AG04450 (cell line): ENCODE measurements around the gene LPIN2. TPM values are rescaled to one million over a fixed set of nuclear protein-coding genes. Genes with fewer than 3 reads are reported as not detected.
"Not testable (repeated sequence)": the region's sequence is repeated elsewhere in the genome, so short reads cannot be mapped to it uniquely, and the experiment has no call there.

Experiments used
- CTCF ChIA-PET: fragments of 300-600, 350-600 bp; formaldehyde crosslinking; extraction: SDS; loops from one replicate; lab custom pipeline; 2022; ENCODE audit warnings: antibody characterized with exemption, inconsistent platforms; lab: Charles Lee
- POLR2A ChIA-PET: fragments of 350-600 bp; formaldehyde crosslinking; extraction: SDS; loops from one replicate; lab custom pipeline; 2021; ENCODE audit warnings: antibody characterized with exemption, inconsistent platforms; lab: Yijun Ruan, JAX
- DNase-seq: peaks from one replicate; pipeline ENCODE4 v3.0.0-alpha.2; 2011; ENCODE audit warnings: low read depth, low spot score
- H3K27ac ChIP-seq: one replicate; pipeline ENCODE4 v1.5.1; 2012; ENCODE audit warnings: low read depth, low read length, control low read depth
- H3K27me3 ChIP-seq: one replicate; pipeline ENCODE4 v1.6.0; 2012; ENCODE audit warnings: low read length; ENCODE audit not compliant: control insufficient read depth, insufficient read depth
- H3K4me3 ChIP-seq: 2 replicates; pipeline ENCODE4 v1.5.1; 2011; ENCODE audit warnings: mild to moderate bottlenecking, low read depth, low read length, control low read depth
- H3K9me3 ChIP-seq: 2 replicates; pipeline ENCODE4 v1.5.1; 2012; ENCODE audit warnings: low read length; ENCODE audit not compliant: control insufficient read depth, insufficient read depth
- CTCF ChIP-seq: IDR thresholded peaks from 2 replicates; pipeline ENCODE4 v1.5.1; 2011; ENCODE audit warnings: low read depth, low read length, control low read depth, inconsistent platforms
- polyA plus RNA-seq: library from polyadenylated mRNA; depleted of rRNA; stranded (reverse); fragments of >200 nt; gene quantifications from 2 replicates; pipeline ENCODE4 v1.2.3, GENCODE V29; 2011

The LPIN2 gene
- polyA plus RNA-seq, 1 experiment: 46.7 TPM

GRCh38 chr18:3027370-3027891 is 14.5 kb upstream of the LPIN2 start:
- Histone ChIP-seq H3K4me3 (no peak overlapping the region), H3K27me3 (no peaks in the 10 kb centered on the region), H3K9me3 (no peaks in the 10 kb centered on the region; the same call in 1 of the 2 replicates), H3K27ac (no peak overlapping the region)
- no peak for DNase-seq
- ChIA-PET CTCF (interaction anchor here (0.8 kb wide), 1 partner anchor 101 kb away, joined by 3 read pairs; no protein-coding TSS in a partner anchor), POLR2A (no interaction called here)
- no peak for TF ChIP-seq CTCF

- POLR2A ChIA-PET: no interaction called here
Measured at GRCh38 chr18:3025544-3025943, 12.6 kb upstream of the LPIN2 start.

GRCh38 chr18:3023603-3024002 is 10.7 kb upstream of the LPIN2 start:
- CTCF ChIA-PET: interaction anchor here (0.6 to 1.0 kb wide), 2 partner anchors 39 to 127 kb away, joined by 3 read pairs; no protein-coding TSS in a partner anchor
- H3K9me3 ChIP-seq, H3K4me3 ChIP-seq, POLR2A ChIA-PET, DNase-seq, H3K27me3 ChIP-seq, H3K27ac ChIP-seq: not testable (repeated sequence)

More at GRCh38 chr18:3025544-3025943, 12.6 kb upstream of the LPIN2 start:
- no peak for DNase-seq
- CTCF ChIA-PET: no interaction called here
- no peak overlapping the region for H3K4me3 ChIP-seq
- H3K27me3 ChIP-seq: no peaks in the 10 kb centered on the region
- TF ChIP-seq CTCF: no peak
- H3K27ac ChIP-seq: no peak overlapping the region
- H3K9me3 ChIP-seq: no peaks in the 10 kb centered on the region; the same call in 1 of the 2 replicates

GRCh38 chr18:3016585-3017297 is 3.8 kb upstream of the LPIN2 start:
- TF ChIP-seq CTCF: no peak
- no peak overlapping the region for H3K4me3 ChIP-seq
- no peaks in the 10 kb centered on the region; the same call in 1 of the 2 replicates for H3K9me3 ChIP-seq
- no peaks in the 10 kb centered on the region for H3K27me3 ChIP-seq
- POLR2A ChIA-PET: no interaction called here
- no peak for DNase-seq
- CTCF ChIA-PET: no interaction called here
- H3K27ac ChIP-seq: no peak overlapping the region

GRCh38 chr18:3015851-3016250 is 2.9 kb upstream of the LPIN2 start:
- CTCF ChIA-PET: interaction anchor here (1.1 kb wide), 1 partner anchor 230 kb away, joined by 3 read pairs; no protein-coding TSS in a partner anchor
- no peak overlapping the region for H3K4me3 ChIP-seq
- no peak for TF ChIP-seq CTCF
- POLR2A ChIA-PET: no interaction called here
- H3K27ac ChIP-seq: no peak overlapping the region
- DNase-seq: no peak
- peaks cover 2% of the 10 kb centered on the region; the same call in 1 of the 2 replicates for H3K9me3 ChIP-seq
- H3K27me3 ChIP-seq: no peaks in the 10 kb centered on the region
